ENCODE measurements around the gene MC5R. TPM values are rescaled to one million over a fixed set of nuclear protein-coding genes. Genes with fewer than 3 reads are reported as not detected.
"Not testable (repeated sequence)": the region's sequence is repeated elsewhere in the genome, so short reads cannot be mapped to it uniquely, and the experiment has no call there.

Gene MC5R
- total and polyA plus RNA-seq, 4 donors: not detected

- Histone ChIP-seq H3K36me3 (ENCODE audit: control insufficient read depth in 1 of 2, insufficient read depth in 2 of 2, low read length in 1 of 2) (no peaks in the 10 kb centered on the region), H3K27ac (ENCODE audit: low read depth in 1 of 2, low read length in 2 of 2) (no peak overlapping the region), H3K27me3 (ENCODE audit: control insufficient read depth in 1 of 2, insufficient read depth in 2 of 2, low read length in 1 of 2) (no peaks in the 10 kb centered on the region), H3K4me1 (ENCODE audit: control insufficient read depth in 1 of 2, insufficient read depth in 2 of 2, low read length in 2 of 2) (no peaks in the 10 kb centered on the region), H3K4me3 (ENCODE audit: low read length in 2 of 2) (no peak overlapping the region), H3K9me3 (ENCODE audit: control insufficient read depth, low read length) (no peaks in the 10 kb centered on the region)
- no peak for DNase-seq
- 94 to 97% methylated on average over 26 of the region's 26 CpGs for WGBS, 2 donors
- no peak for ATAC-seq (ENCODE audit: low FRiP score)
- intact Hi-C loops (cut with DNase I): no loop called here
Observed at GRCh38 chr18:13826209-13826608, 2.3 kb downstream of the MC5R start.

DNA sequence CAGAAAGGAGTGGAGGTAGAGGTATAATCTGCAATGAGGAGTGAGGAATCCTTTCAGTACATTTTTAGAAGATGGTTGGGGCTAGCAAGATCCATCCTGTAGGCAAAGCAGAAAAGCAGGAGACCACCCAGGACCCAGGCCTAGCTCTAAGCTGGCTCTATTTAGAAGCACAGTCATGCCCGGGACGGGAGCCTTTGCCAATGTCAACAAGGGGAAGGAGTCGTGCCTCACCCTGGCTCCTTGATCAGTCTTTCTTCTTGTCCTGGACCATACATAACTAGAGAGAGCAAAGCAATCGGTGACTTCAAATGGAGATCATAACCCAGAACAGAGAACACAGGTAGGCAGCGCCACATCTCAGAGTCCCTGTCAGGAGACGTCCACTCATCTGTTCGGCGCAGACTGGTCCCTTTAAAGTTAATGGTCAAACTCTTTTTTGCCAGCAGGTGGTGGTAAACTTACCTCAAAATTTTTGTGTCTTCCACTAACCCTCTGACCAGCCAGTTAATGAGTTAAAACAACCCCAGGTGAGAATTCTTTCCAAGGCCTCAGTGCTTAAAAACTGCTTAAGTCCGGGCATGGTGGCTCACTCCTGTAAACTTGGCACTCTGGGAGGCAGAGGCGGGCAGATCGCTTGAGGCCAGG lies 8.0 kb downstream of the MC5R start:
- ATAC-seq (ENCODE audit: low FRiP score) (no peak), DNase-seq (no peak)
- no peaks in the 10 kb centered on the region for H3K9me3 ChIP-seq (ENCODE audit: control insufficient read depth, low read length)
- WGBS, 2 donors: 56% methylated on average over 11 of the region's 11 CpGs
- intact Hi-C loops (cut with DNase I): no loop called here
- H3K27ac ChIP-seq (ENCODE audit: low read depth in 1 of 2, low read length in 2 of 2): no peak overlapping the region
- no peaks in the 10 kb centered on the region for H3K27me3 ChIP-seq (ENCODE audit: control insufficient read depth in 1 of 2, insufficient read depth in 2 of 2, low read length in 1 of 2)
- H3K36me3 ChIP-seq (ENCODE audit: control insufficient read depth in 1 of 2, insufficient read depth in 2 of 2, low read length in 1 of 2): no peaks in the 10 kb centered on the region
- no peaks in the 10 kb centered on the region for H3K4me1 ChIP-seq (ENCODE audit: control insufficient read depth in 1 of 2, insufficient read depth in 2 of 2, low read length in 2 of 2)
- no peak overlapping the region for H3K4me3 ChIP-seq (ENCODE audit: low read length in 2 of 2)

GRCh38 chr18:13834496-13835015 lies 10.6 kb downstream of the MC5R start:
- H3K27me3 ChIP-seq (ENCODE audit: control insufficient read depth in 1 of 2, insufficient read depth in 2 of 2, low read length in 1 of 2): no peaks in the 10 kb centered on the region
- 7 to 10% methylated on average over 8 of the region's 8 CpGs for WGBS, 2 donors
- intact Hi-C loops (cut with DNase I): no loop called here

DNA sequence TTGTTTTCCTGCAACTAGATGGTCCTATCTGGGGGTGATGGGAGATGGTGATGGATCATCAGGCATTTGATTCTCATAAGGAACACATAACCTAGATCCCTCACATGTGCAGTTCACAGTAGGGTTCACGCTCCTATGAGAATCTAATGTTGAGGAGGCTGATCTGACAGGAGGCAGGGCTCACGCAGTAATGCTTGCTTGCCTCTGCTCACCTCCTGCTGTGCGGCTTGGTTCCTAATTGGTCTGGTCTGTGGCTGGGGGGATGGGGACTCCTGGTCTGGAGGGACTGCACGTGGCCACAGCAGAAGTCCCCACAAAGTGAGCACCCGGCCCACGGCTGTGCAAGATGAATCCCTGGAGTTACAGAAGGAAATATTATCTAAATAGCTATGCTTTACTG lies 11.3 kb downstream of the MC5R start:
- Histone ChIP-seq H3K36me3 (ENCODE audit: control insufficient read depth in 1 of 2, insufficient read depth in 2 of 2, low read length in 1 of 2) (no peaks in the 10 kb centered on the region), H3K9me3 (ENCODE audit: control insufficient read depth, low read length) (no peaks in the 10 kb centered on the region), H3K4me1 (ENCODE audit: control insufficient read depth in 1 of 2, insufficient read depth in 2 of 2, low read length in 2 of 2) (no peaks in the 10 kb centered on the region), H3K27me3 (ENCODE audit: control insufficient read depth in 1 of 2, insufficient read depth in 2 of 2, low read length in 1 of 2) (no peaks in the 10 kb centered on the region), H3K4me3 (ENCODE audit: low read length in 2 of 2) (no peak overlapping the region), H3K27ac (ENCODE audit: low read depth in 1 of 2, low read length in 2 of 2) (no peak overlapping the region)
- DNase-seq (no peak), ATAC-seq (ENCODE audit: low FRiP score) (no peak)
- intact Hi-C loops (cut with DNase I): no loop called here
- WGBS, 2 donors: 77 to 84% methylated on average over 6 of the region's 6 CpGs

More at GRCh38 chr18:13834496-13835015, 10.6 kb downstream of the MC5R start:
- Histone ChIP-seq H3K36me3 (ENCODE audit: control insufficient read depth in 1 of 2, insufficient read depth in 2 of 2, low read length in 1 of 2) (no peaks in the 10 kb centered on the region), H3K9me3 (ENCODE audit: control insufficient read depth, low read length) (no peaks in the 10 kb centered on the region), H3K27ac (ENCODE audit: low read depth in 1 of 2, low read length in 2 of 2) (no peak overlapping the region), H3K4me3 (ENCODE audit: low read length in 2 of 2) (no peak overlapping the region), H3K4me1 (ENCODE audit: control insufficient read depth in 1 of 2, insufficient read depth in 2 of 2, low read length in 2 of 2) (no peaks in the 10 kb centered on the region)
- ATAC-seq (ENCODE audit: low FRiP score) (no peak), DNase-seq (no peak)

GRCh38 chr18:13836559-13836958 lies 12.6 kb downstream of the MC5R start:
- H3K36me3 ChIP-seq (ENCODE audit: control insufficient read depth in 1 of 2, insufficient read depth in 2 of 2, low read length in 1 of 2): no peaks in the 10 kb centered on the region
- H3K27ac ChIP-seq (ENCODE audit: low read depth in 1 of 2, low read length in 2 of 2): no peak overlapping the region
- intact Hi-C loops (cut with DNase I): no loop called here
- H3K27me3 ChIP-seq (ENCODE audit: control insufficient read depth in 1 of 2, insufficient read depth in 2 of 2, low read length in 1 of 2): no peaks in the 10 kb centered on the region
- DNase-seq: no peak
- H3K9me3 ChIP-seq (ENCODE audit: control insufficient read depth, low read length): no peaks in the 10 kb centered on the region
- no peaks in the 10 kb centered on the region for H3K4me1 ChIP-seq (ENCODE audit: control insufficient read depth in 1 of 2, insufficient read depth in 2 of 2, low read length in 2 of 2)
- 95 to 98% methylated on average over 21 to 22 of the region's 22 CpGs for WGBS, 2 donors
- no peak overlapping the region for H3K4me3 ChIP-seq (ENCODE audit: low read length in 2 of 2)
- no peak for ATAC-seq (ENCODE audit: low FRiP score)

DNA sequence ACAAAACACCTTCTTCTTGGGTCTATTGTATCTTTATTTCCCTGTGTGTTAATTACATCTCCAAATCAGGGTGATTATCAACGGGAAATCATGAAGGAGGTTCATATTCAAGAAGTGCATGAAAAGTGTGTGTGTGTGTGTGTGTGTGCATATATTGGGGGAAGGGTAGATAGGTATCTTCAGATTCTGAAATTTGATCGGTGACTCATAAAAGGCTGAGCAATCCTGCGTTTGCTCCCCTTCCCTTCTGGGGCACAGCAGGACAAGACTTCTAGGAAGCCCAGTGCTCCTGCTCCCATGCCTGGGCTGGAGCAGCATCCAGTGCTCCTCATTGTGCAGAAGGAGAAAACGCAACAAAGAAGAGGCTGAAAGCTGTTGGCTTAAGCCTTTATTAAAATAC lies 25.8 kb downstream of the MC5R start:
- intact Hi-C loops (cut with DNase I): no loop called here
- Histone ChIP-seq H3K27me3 (ENCODE audit: control insufficient read depth in 1 of 2, insufficient read depth in 2 of 2, low read length in 1 of 2) (no peaks in the 10 kb centered on the region), H3K36me3 (ENCODE audit: control insufficient read depth in 1 of 2, insufficient read depth in 2 of 2, low read length in 1 of 2) (no peaks in the 10 kb centered on the region), H3K9me3 (ENCODE audit: control insufficient read depth, low read length) (peaks cover 5% of the 10 kb centered on the region), H3K27ac (ENCODE audit: low read depth in 1 of 2, low read length in 2 of 2) (no peak overlapping the region), H3K4me3 (ENCODE audit: low read length in 2 of 2) (no peak overlapping the region), H3K4me1 (ENCODE audit: control insufficient read depth in 1 of 2, insufficient read depth in 2 of 2, low read length in 2 of 2) (no peaks in the 10 kb centered on the region)
- DNase-seq (no peak), ATAC-seq (ENCODE audit: low FRiP score) (no peak)
- WGBS, 2 donors: 87 to 89% methylated on average over 4 of the region's 4 CpGs

DNA sequence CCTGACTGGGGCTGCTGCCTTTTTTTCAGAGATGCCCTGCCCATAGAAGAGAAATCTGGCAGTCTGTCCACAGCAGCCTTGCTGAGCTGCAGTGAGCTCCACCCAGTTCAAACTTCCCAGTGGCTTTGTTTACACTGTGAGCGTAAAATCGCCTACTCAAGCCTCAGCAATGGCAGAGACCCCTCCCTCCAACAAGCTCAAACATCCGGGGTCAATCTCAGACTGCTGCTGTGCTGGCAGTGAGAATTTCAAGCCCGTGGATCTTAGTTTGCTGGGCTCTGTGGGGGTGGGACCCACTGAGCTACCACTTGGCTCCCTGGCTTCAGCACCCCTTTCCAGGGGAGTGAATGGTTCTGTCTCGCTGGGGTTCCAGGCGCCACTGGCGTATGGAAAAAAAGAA lies 38.9 kb downstream of the MC5R start:
- H3K4me3 ChIP-seq (ENCODE audit: low read length in 2 of 2); H3K27me3 ChIP-seq (ENCODE audit: control insufficient read depth in 1 of 2, insufficient read depth in 2 of 2, low read length in 1 of 2); DNase-seq; intact Hi-C loops (cut with DNase I); H3K4me1 ChIP-seq (ENCODE audit: control insufficient read depth in 1 of 2, insufficient read depth in 2 of 2, low read length in 2 of 2); H3K36me3 ChIP-seq (ENCODE audit: control insufficient read depth in 1 of 2, insufficient read depth in 2 of 2, low read length in 1 of 2); H3K9me3 ChIP-seq (ENCODE audit: control insufficient read depth, low read length); H3K27ac ChIP-seq (ENCODE audit: low read depth in 1 of 2, low read length in 2 of 2); ATAC-seq (ENCODE audit: low FRiP score): not testable (repeated sequence)
- 32 to 35% methylated on average over 7 of the region's 7 CpGs for WGBS, 2 donors

DNA sequence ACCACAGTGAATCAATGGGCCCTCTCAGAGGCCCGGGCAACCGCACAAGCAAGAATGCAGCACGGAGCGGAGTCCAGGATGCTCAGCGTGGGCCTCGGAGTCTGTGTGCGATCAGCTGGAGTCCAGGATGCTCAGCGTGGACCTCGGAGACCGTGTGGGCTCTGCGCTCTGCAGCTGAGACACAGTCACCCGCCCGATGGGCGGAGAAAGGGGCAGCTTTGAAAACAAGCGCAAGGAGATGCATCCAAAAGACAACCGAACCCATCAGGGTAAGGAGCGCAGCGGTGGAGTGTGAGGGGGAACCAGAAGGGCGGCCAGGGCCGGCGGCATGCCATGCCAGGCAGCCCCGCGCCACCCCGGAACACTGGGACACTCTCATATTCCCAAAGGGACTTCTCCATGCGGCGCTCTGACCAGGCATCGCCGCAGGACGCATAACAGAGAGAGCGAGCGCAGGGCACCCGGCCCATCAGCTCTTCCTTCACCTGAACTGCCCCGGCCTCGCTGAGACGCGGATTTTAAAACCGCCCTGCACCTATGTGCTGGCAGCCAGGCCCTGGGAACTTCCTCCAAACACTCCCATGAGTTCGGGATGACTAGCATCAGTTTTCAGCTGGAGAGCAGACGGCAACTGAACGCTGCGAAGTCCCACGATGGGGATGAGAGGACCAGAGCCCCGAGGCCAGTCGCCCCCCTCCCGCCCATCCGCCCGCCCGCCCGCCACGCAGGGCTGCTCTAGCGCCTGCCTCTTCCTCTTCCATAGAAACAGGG lies 44.7 kb downstream of the MC5R start:
- WGBS, 2 donors: 1% methylated on average over 51 of the region's 51 CpGs
- Histone ChIP-seq H3K27ac (ENCODE audit: low read depth in 1 of 2, low read length in 2 of 2) (no peak overlapping the region), H3K4me1 (ENCODE audit: control insufficient read depth in 1 of 2, insufficient read depth in 2 of 2, low read length in 2 of 2) (no peaks in the 10 kb centered on the region), H3K9me3 (ENCODE audit: control insufficient read depth, low read length) (no peaks in the 10 kb centered on the region), H3K36me3 (ENCODE audit: control insufficient read depth in 1 of 2, insufficient read depth in 2 of 2, low read length in 1 of 2) (no peaks in the 10 kb centered on the region), H3K4me3 (ENCODE audit: low read length in 2 of 2) (no peak overlapping the region), H3K27me3 (ENCODE audit: control insufficient read depth in 1 of 2, insufficient read depth in 2 of 2, low read length in 1 of 2) (no peaks in the 10 kb centered on the region)
- DNase-seq: no peak
- no peak for ATAC-seq (ENCODE audit: low FRiP score)
- intact Hi-C loops (cut with DNase I): no loop called here

DNA sequence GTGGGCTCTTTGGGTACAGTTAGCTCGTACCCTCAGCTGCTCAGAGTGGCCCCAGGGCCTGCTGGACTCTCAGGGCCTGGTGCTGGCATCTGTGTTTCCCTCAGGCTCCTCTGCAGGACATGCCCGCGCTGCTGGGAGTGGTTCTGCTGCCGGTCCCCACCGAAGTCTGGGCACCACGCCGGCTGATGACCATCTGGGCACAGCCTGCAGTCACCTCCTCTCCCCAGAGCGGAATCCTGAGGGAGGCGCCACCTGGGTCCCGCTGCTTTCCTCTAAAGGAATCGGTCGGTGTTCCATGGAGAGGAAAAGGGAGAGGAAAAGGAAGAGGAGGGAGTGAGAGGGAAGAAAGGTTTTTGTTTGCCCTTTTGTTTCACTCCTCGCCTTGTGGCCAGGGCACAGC lies 47.8 kb downstream of the MC5R start:
- Histone ChIP-seq H3K27ac (ENCODE audit: low read depth in 1 of 2, low read length in 2 of 2) (no peak overlapping the region), H3K27me3 (ENCODE audit: control insufficient read depth in 1 of 2, insufficient read depth in 2 of 2, low read length in 1 of 2) (no peaks in the 10 kb centered on the region), H3K36me3 (ENCODE audit: control insufficient read depth in 1 of 2, insufficient read depth in 2 of 2, low read length in 1 of 2) (no peaks in the 10 kb centered on the region), H3K4me1 (ENCODE audit: control insufficient read depth in 1 of 2, insufficient read depth in 2 of 2, low read length in 2 of 2) (no peaks in the 10 kb centered on the region), H3K4me3 (ENCODE audit: low read length in 2 of 2) (no peak overlapping the region), H3K9me3 (ENCODE audit: control insufficient read depth, low read length) (no peaks in the 10 kb centered on the region)
- 62% methylated on average over 13 of the region's 13 CpGs for WGBS, 2 donors
- intact Hi-C loops (cut with DNase I): no loop called here
- ATAC-seq (ENCODE audit: low FRiP score): no peak
- no peak for DNase-seq

All from aorta (tissue), 5 donors.